Endothelial cell of umbilical vein (primary cell): ENCODE measurements around the gene DLX3. TPM values are rescaled to one million over a fixed set of nuclear protein-coding genes. Genes with fewer than 3 reads are reported as not detected.

Source experiments
- BruUV-seq: library from RNA; stranded (reverse); fragments of 400-500 nt; replicated peaks from 2 replicates; lab custom pipeline; 2021; lab: Mats Ljungman, UMichigan
- CTCF ChIA-PET: fragments of 300-600, 350-600 bp; sonication (Branson Sonifier 250); formaldehyde crosslinking; loops from one replicate; lab custom pipeline; 2021; ENCODE audit warnings: antibody characterized with exemption, inconsistent platforms; lab: Charles Lee
- POLR2A ChIA-PET: fragments of 300-600, 350-600 bp; sonication (Branson Sonifier 250); formaldehyde crosslinking; loops from one replicate; lab custom pipeline; 2021; ENCODE audit warnings: antibody characterized with exemption, inconsistent platforms; lab: Charles Lee
- DNase-seq: peaks from one replicate; pipeline ENCODE4 v3.0.0-alpha.2; 2011; ENCODE audit warnings: low read depth, low spot score
- FAIRE-seq: peaks from 2 replicates; lab custom pipeline; 2011; peaks lifted over from hg19 to GRCh38; lab: Jason Lieb, UNC
- H2AFZ ChIP-seq: 2 replicates; pipeline ENCODE4 v1.6.0; 2012; ENCODE audit warnings: low read depth, low read length, control low read depth, inconsistent platforms
- H3K27ac ChIP-seq: 2 replicates; pipeline ENCODE4 v1.5.1; 2011; ENCODE audit warnings: low read depth, mild to moderate bottlenecking, control low read depth, low read length, moderate library complexity; ENCODE audit not compliant: insufficient read depth
- H3K27me3 ChIP-seq, 2 experiments: 2 replicates each; pipeline versions ENCODE4 v1.6.0 to v1.6.1; 2011; ENCODE audit warnings: low read length in 2 of 2, mixed read lengths in 1 of 2; ENCODE audit not compliant: control insufficient read depth in 2 of 2, insufficient read depth in 2 of 2
- H3K36me3 ChIP-seq, 2 experiments: 2 replicates in 1 of 2; 3 replicates in 1 of 2; pipeline ENCODE4 v1.5.1; 2011; ENCODE audit warnings: low read length in 2 of 2, mild to moderate bottlenecking in 1 of 2, moderate library complexity in 1 of 2; ENCODE audit not compliant: control insufficient read depth in 2 of 2, insufficient read depth in 2 of 2; ENCODE audit errors: extremely low read depth in 1 of 2
- H3K4me1 ChIP-seq: 3 replicates; pipeline ENCODE4 v1.5.1; 2011; ENCODE audit warnings: mild to moderate bottlenecking, low read length; ENCODE audit not compliant: control insufficient read depth, insufficient read depth; ENCODE audit errors: extremely low read depth
- H3K4me2 ChIP-seq: 2 replicates; pipeline ENCODE4 v1.6.1; 2011; ENCODE audit warnings: low read length, control low read depth, mixed read lengths; ENCODE audit not compliant: insufficient read depth
- H3K4me3 ChIP-seq, 3 experiments: fragments of 200-600 bp in 1 of 3; sonication (generic), shearing (Covaris generic) in 1 of 3; replicated peaks in 1 of 3; 2 replicates each; pipeline ENCODE4 v1.5.1; 2011 to 2016; ENCODE audit warnings: control low read depth in 3 of 3, low read length in 3 of 3, mild to moderate bottlenecking in 2 of 3, inconsistent platforms in 1 of 3, low read depth in 1 of 3, moderate library complexity in 1 of 3; ENCODE audit not compliant: insufficient read depth in 1 of 3
- H3K79me2 ChIP-seq: 2 replicates; pipeline ENCODE4 v1.6.0; 2012; ENCODE audit warnings: low read length, inconsistent platforms; ENCODE audit not compliant: control insufficient read depth, insufficient read depth
- H3K9ac ChIP-seq: replicated peaks from 2 replicates; pipeline ENCODE3; 2011; ENCODE audit warnings: low read length, control low read depth; ENCODE audit not compliant: insufficient read depth; ENCODE audit errors: extremely low read depth
- H3K9me1 ChIP-seq: replicated peaks from 3 replicates; pipeline ENCODE4 v1.6.0; 2011; ENCODE audit warnings: mild to moderate bottlenecking, low read length; ENCODE audit not compliant: control insufficient read depth, insufficient read depth; ENCODE audit errors: extremely low read depth
- H3K9me3 ChIP-seq: replicated peaks from 2 replicates; pipeline ENCODE4 v1.5.1; 2012; ENCODE audit warnings: low read length, inconsistent platforms; ENCODE audit not compliant: control insufficient read depth, insufficient read depth
- H4K20me1 ChIP-seq: replicated peaks from 2 replicates; pipeline ENCODE3; 2011; ENCODE audit warnings: mild to moderate bottlenecking, low read length; ENCODE audit not compliant: control insufficient read depth, insufficient read depth; ENCODE audit errors: extremely low read depth
- EZH2 ChIP-seq: IDR thresholded peaks from 2 replicates; pipeline ENCODE4 v1.6.1; 2012; ENCODE audit warnings: borderline replicate concordance, low read depth, mild to moderate bottlenecking, moderate library complexity, low read length, inconsistent platforms; ENCODE audit not compliant: severe bottlenecking
- FOS ChIP-seq: IDR thresholded peaks from 2 replicates; pipeline ENCODE4 v1.6.1; 2011; ENCODE audit warnings: mild to moderate bottlenecking, low read length, moderate library complexity, borderline replicate concordance; ENCODE audit not compliant: insufficient read depth
- GATA2 ChIP-seq: IDR thresholded peaks from 2 replicates; pipeline ENCODE4 v1.7.0; 2011; ENCODE audit warnings: low read depth, mild to moderate bottlenecking, moderate library complexity, mixed read lengths, low read length; ENCODE audit not compliant: insufficient read length, insufficient read depth
- JUN ChIP-seq: IDR thresholded peaks from 2 replicates; pipeline ENCODE4 v1.6.1; 2011; ENCODE audit warnings: borderline replicate concordance, low read depth; ENCODE audit not compliant: insufficient read length, insufficient read depth
- MYC ChIP-seq: IDR thresholded peaks from one replicate; pipeline ENCODE4 v1.6.1; 2011; ENCODE audit warnings: mild to moderate bottlenecking, low read depth, low read length
- POLR2A ChIP-seq: IDR thresholded peaks from 2 replicates; pipeline ENCODE4 v1.6.1; 2012; ENCODE audit warnings: low read depth, mild to moderate bottlenecking, control low read depth, low read length
- POLR2AphosphoS5 ChIP-seq: IDR thresholded peaks from 2 replicates; pipeline ENCODE4 v1.6.1; 2012; ENCODE audit warnings: low read depth, mild to moderate bottlenecking, control low read depth, low read length, moderate library complexity; ENCODE audit not compliant: insufficient read depth
- dilution Hi-C: fragments of 300-500 bp; cut with MboI; formaldehyde crosslinking; loops from one replicate; pipeline ENCODE4 v1.15.0; 2019; ENCODE audit warnings: low sequenced_read_pairs; ENCODE audit not compliant: extremely low pct_ligation_motif_present
- intact Hi-C: fragments of 100-400 bp; cut with micrococcal nuclease; formaldehyde crosslinking; loops from one replicate; pipeline ENCODE4 v1.10.0; 2022
- polyA plus RNA-seq, 4 experiments: library from polyadenylated mRNA; depleted of rRNA in 3 of 4; stranded (reverse) in 3 of 4; unstranded in 1 of 4; fragments of >200 nt; gene quantifications; 2 replicates each; pipeline versions ENCODE4 v1.2.1 to v1.2.3, GENCODE V29; 2011 to 2012; ENCODE audit warnings: missing spikeins in 1 of 4
- total RNA-seq: library from RNA; stranded (reverse); gene quantifications from 2 replicates; pipeline ENCODE4 v1.2.3, GENCODE V29; 2021
- TF ChIP-seq, protein P1 (sequence below): IDR thresholded peaks from 2 replicates; pipeline ENCODE4 v1.6.1; 2011; ENCODE audit not compliant: insufficient read depth, insufficient read length
- TF ChIP-seq, protein P2 (sequence below), 2 donors: IDR thresholded peaks; 1 replicate in 1 of 2; 2 replicates in 1 of 2; pipeline ENCODE4 v1.5.1; 2011; ENCODE audit warnings: low read length in 2 of 2, mild to moderate bottlenecking in 2 of 2, moderate library complexity in 2 of 2, control low read depth in 1 of 2, inconsistent platforms in 1 of 2, low read depth in 1 of 2; ENCODE audit not compliant: insufficient read depth in 1 of 2; ENCODE audit errors: extremely low read depth in 1 of 2

Gene DLX3
- total and polyA plus RNA-seq, 2 donors (not counting 3 experiments of a cell fraction or from before 2014, with no cell fraction given) = not detected

DNA sequence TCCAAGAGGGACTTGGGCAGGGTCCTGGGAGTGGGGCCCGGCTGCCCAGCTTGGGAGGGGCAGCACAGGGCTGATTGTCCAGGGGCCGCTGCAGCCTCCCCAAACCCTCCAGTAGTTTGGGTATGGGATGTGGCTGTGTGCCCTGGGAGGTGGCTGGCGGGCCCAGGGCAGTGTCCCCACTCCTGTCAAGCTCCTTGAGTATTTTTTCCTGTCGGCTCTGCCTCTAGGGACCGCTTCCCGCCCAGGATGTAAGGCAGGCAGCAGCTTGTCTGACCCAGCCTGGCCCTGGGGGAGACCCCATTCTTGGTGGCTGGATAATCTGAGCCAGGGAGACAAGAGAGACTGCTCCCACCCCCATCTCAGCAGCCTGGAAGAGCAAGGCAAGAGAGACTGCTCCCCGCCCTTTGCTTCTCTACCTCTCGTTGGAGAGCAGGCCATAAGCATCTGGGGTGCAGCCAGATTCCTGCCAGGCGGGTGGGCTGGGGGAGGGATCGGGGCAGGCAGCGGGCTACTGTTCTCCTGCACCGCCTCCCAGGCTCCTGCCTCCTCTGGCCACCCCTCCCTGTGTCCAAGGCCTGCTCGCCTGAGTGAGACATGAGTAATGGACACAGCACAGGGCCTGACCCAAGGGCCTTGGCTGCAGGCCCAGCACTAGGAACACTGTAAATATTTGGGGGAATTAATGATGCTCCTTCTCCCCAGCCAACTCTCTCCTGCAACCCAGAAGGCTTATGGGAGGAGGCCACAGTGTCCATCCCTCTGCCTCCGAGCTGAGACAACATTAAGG, 42.5 kb upstream of the DLX3 start:
- Histone ChIP-seq H3K27me3 (no peaks in the 10 kb centered on the region), H3K4me2 (no peak overlapping the region), H4K20me1 (no peaks in the 10 kb centered on the region), H3K36me3 (no peaks in the 10 kb centered on the region), H2AFZ (peak overlapping the region; percentile 20), H3K79me2 (no peaks in the 10 kb centered on the region), H3K4me1 (no peaks in the 10 kb centered on the region), H3K4me3 (no peak overlapping the region), H3K9me3 (no peaks in the 10 kb centered on the region), H3K27ac (no peak overlapping the region), H3K9ac (no peak overlapping the region), H3K9me1 (no peaks in the 10 kb centered on the region)
- intact Hi-C loops (no loop called here), dilution Hi-C loops (no loop called here)
- TF ChIP-seq JUN (no peak), MYC (no peak), FOS (no peak), POLR2AphosphoS5 (no peak)
- POLR2A ChIA-PET = no interaction called here
- DNase-seq (no peak), FAIRE-seq (no peak)
- CTCF ChIA-PET = interaction anchor here (1.1 to 2.3 kb wide), 6 partner anchors 10 to 57 kb away, joined by 3 to 12 read pairs (median 4); no protein-coding TSS in a partner anchor
- BruUV-seq = no TSS peak

DNA sequence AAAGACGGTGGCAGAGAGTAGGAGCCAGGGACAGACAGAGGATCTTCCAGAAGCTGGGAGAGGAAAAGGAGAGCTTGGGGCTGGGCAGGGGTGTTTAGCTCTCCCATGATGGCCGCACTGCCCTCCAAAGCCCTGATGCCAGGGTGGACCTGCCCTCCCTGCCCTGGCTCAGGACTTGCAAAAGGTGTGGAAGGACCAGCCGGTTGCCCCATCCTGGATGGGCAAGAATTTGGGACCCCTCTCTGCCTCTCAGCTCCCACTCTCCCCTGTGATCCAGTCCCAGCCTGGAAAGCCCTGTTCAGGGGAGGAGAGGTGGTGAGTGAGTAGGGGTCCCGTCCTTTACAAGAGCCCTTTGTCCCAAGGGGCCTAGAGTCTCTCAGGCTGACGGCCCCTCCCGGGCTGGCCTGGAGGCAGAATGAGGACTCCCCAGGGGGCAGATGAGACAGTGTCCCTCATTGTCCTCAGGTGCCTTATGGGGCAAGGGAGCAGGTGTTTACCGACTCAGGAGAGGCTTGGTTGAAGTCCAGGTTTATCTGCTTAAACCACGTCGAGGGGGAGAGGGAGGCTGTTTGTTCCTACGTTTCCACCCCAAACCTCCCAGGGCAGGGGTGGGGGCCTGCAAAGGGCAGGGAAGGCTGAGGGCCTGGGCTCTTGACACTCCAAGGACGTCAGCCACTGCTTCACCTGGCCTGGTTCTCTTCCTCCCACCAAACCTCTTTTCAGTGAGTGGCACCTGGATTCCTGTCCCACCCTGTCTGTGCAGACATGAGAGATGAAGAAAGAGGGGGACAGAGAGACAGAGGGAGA, 41.6 kb upstream of the DLX3 start:
- Histone ChIP-seq H2AFZ (no peak overlapping the region), H3K4me2 (no peak overlapping the region), H3K27ac (no peak overlapping the region), H3K27me3 (no peaks in the 10 kb centered on the region), H3K4me3 (no peak overlapping the region), H3K9me3 (no peaks in the 10 kb centered on the region), H3K9me1 (no peaks in the 10 kb centered on the region), H3K79me2 (no peaks in the 10 kb centered on the region), H3K36me3 (no peaks in the 10 kb centered on the region), H4K20me1 (no peaks in the 10 kb centered on the region), H3K4me1 (no peaks in the 10 kb centered on the region), H3K9ac (no peak overlapping the region)
- dilution Hi-C loops = no loop called here
- no TSS peak for BruUV-seq
- POLR2A ChIA-PET = no interaction called here
- no peak for FAIRE-seq
- no peak for DNase-seq
- intact Hi-C loops = no loop called here
- CTCF ChIA-PET = interaction anchor here (0.7 to 2.3 kb wide), 3 partner anchors 9 to 58 kb away, joined by 3 to 12 read pairs (median 6); no protein-coding TSS in a partner anchor
- TF ChIP-seq POLR2A (no peak), FOS (no peak), POLR2AphosphoS5 (no peak), JUN (no peak), EZH2 (no peak), MYC (no peak), GATA2 (no peak)
- TF ChIP-seq, protein P1, sequence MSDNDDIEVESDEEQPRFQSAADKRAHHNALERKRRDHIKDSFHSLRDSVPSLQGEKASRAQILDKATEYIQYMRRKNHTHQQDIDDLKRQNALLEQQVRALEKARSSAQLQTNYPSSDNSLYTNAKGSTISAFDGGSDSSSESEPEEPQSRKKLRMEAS = no peak
- TF ChIP-seq, protein P2, sequence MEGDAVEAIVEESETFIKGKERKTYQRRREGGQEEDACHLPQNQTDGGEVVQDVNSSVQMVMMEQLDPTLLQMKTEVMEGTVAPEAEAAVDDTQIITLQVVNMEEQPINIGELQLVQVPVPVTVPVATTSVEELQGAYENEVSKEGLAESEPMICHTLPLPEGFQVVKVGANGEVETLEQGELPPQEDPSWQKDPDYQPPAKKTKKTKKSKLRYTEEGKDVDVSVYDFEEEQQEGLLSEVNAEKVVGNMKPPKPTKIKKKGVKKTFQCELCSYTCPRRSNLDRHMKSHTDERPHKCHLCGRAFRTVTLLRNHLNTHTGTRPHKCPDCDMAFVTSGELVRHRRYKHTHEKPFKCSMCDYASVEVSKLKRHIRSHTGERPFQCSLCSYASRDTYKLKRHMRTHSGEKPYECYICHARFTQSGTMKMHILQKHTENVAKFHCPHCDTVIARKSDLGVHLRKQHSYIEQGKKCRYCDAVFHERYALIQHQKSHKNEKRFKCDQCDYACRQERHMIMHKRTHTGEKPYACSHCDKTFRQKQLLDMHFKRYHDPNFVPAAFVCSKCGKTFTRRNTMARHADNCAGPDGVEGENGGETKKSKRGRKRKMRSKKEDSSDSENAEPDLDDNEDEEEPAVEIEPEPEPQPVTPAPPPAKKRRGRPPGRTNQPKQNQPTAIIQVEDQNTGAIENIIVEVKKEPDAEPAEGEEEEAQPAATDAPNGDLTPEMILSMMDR (IDR thresholded peaks at IDR 0.05; ENCODE audit: extremely low read depth in 1 of 2, insufficient read depth in 1 of 2, low read depth in 1 of 2, low read length in 2 of 2) = no peak
